K562 treated with DMSO at 1 percent for 48 hours (cell line): ENCODE results near the gene TSPY4. TPM values are rescaled to one million over a fixed set of nuclear protein-coding genes. Genes with fewer than 3 reads are reported as not detected.

Experiments
- total RNA-seq: library from RNA; unstranded; fragments of 300-600 nt; gene quantifications from 2 replicates; pipeline ENCODE4 v1.2.3, GENCODE V29; 2022; ENCODE audit warnings: low replicate concordance; ENCODE audit errors: extremely low read depth

Gene TSPY4
- total RNA-seq, result not detected in 2 replicates

GRCh38 chrY:9337164-9337563 is at the start of gene TSPY4:
TSS of gene TSPY4 (plus strand) at chrY:9337464. CDS start at chrY:9337510, 46 bp downstream.

GRCh38 chrY:9357497-9357896 is 20.2 kb downstream of the TSPY4 start, which contains the start of gene TSPY8:
TSS of gene TSPY8 (plus strand) at chrY:9357797. CDS start at chrY:9357843, 46 bp downstream.

Other genes with a start within 250 kb of the TSPY4 start
- gene TSPY8, start 20.3 kb downstream of the TSPY4 start, total RNA-seq, result not detected in 2 replicates
- not detected in 2 replicates for gene TSPY3, start 61.0 kb downstream of the TSPY4 start, total RNA-seq
- gene TSPY1, start 129.5 kb downstream of the TSPY4 start, total RNA-seq, result not detected in 2 replicates
- gene TSPY9, start 149.8 kb downstream of the TSPY4 start, total RNA-seq, result not detected in 2 replicates
- gene TSPY10, start 190.4 kb downstream of the TSPY4 start, total RNA-seq, result not detected in 2 replicates